Measurements from ENCODE around the gene PCNT. TPM values are rescaled to one million over a fixed set of nuclear protein-coding genes. Genes with fewer than 3 reads are reported as not detected.

The PCNT gene
- total RNA-seq, 2 experiments from 2014 or later, result 50.0 to 53.1 TPM

GRCh38 chr21:46413365-46413696 lies 89.4 kb downstream of the PCNT start:
- ChIA-PET CTCF (interaction anchor here (1.4 kb wide), 1 partner anchor 17 kb away, joined by 3 read pairs; no protein-coding TSS in a partner anchor), POLR2A (no interaction called here)

GRCh38 chr21:46414965-46415275 lies 91.0 kb downstream of the PCNT start:
- POLR2A ChIA-PET, result no interaction called here
- CTCF ChIA-PET, result no interaction called here

DNA sequence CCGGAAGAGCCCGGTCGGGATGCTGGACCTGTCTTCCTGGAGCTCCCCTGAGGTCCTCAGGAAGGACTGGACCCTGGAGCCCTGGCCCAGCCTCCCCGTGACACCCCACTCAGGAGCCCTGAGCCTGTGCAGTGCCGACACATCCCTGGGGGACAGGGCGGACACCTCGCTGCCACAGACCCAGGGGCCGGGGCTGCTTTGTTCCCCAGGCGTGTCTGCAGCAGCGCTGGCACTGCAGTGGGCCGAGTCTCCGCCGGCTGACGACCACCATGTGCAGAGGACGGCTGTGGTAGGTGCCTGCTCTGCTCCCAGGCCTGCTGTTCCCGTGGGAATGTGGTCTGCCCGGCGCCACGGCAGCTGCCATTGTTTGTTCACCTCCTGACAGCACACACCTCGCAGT lies 92.6 kb downstream of the PCNT start:
- POLR2A ChIA-PET, result no interaction called here
- CTCF ChIA-PET, result no interaction called here

DNA sequence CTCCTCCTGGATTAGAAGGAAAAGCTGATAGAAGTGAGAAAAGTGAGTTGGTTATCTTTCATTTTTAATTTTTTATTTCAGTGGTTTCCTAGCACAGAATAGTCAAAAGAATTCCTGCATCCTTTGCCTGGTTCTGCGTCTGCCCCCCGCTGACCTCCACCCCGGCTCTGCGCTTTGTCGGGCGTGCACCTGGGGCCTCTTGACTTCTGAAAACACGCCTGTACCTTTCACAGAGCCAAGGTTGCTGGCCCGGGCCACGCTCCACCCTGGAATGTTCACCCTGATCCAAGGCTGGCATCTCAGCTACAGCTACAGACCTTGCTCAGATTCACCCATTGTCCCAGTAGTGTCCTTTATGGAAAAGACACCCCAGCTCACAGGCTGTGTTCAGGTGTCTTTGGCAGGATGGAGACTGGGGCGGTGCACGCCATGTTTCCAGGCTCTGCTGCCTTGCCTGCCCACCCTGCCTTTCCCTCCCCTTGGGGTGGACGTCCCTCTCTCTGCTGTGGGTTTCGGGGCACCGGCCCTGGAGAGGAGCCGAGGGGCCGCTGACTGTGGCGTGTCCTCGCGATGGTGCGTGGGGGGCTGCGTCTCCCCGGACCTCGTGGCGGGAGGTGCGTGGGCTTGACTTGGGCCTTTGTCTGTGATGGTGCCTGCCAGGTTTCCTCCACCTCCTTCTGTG lies 94.5 kb downstream of the PCNT start:
- POLR2A ChIA-PET, result no interaction called here
- CTCF ChIA-PET, result no interaction called here

GRCh38 chr21:46420241-46421190 lies 96.6 kb downstream of the PCNT start:
- ChIA-PET CTCF (interaction anchor here (1.0 kb wide), 1 partner anchor 123 kb away, joined by 3 read pairs; no protein-coding TSS in a partner anchor), POLR2A (interaction anchor here (0.9 kb wide), 1 partner anchor 9 kb away, joined by 4 read pairs; no protein-coding TSS in a partner anchor)

- ChIA-PET POLR2A (no interaction called here), CTCF (interaction anchor here (1.0 kb wide), 1 partner anchor 124 kb away, joined by 3 read pairs; no protein-coding TSS in a partner anchor)
These were observed 97.3 kb downstream of the PCNT start for GRCh38 chr21:46421191-46421750.

DNA sequence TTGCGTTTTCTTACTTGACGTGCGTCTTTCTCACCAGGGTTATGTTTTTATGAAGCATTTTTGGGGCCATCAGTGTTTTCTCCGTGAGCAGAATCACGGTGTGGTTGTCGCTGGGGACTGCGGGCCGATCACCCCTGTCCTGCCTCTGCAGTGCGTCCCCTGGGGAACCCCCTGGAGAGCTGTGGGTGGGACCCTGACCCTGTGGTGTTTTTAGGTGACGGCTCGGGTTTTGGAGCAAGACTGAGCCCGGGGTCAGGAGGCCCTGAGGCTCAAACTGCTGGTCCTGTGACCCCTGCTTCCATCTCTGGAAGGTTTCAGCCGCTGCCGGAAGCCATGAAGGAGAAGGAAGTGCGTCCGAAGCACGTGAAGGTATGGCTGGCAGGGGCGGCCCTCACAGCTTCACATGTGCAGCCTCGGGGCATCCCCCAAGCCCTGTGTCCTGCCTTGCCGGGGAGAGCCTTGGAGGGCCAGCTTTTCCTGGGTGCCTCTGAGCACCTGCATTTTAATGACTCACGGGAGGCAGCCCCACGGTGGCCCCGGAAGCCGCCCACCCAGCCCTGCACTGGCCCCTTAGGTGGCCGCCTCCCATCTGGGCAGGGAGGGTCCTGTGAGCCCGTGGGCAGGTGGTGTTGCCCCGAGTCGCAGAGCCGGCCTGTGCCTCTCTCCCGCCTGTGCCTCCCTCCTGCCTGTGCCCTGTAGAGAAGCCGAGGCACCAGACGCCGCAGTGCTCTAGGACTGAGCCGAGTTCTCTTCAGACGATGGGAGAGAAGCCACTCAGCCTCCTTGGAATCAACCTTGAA lies 98.0 kb downstream of the PCNT start:
- CTCF ChIA-PET, result interaction anchor here (1.0 kb wide), 1 partner anchor 124 kb away, joined by 3 read pairs; no protein-coding TSS in a partner anchor

DNA sequence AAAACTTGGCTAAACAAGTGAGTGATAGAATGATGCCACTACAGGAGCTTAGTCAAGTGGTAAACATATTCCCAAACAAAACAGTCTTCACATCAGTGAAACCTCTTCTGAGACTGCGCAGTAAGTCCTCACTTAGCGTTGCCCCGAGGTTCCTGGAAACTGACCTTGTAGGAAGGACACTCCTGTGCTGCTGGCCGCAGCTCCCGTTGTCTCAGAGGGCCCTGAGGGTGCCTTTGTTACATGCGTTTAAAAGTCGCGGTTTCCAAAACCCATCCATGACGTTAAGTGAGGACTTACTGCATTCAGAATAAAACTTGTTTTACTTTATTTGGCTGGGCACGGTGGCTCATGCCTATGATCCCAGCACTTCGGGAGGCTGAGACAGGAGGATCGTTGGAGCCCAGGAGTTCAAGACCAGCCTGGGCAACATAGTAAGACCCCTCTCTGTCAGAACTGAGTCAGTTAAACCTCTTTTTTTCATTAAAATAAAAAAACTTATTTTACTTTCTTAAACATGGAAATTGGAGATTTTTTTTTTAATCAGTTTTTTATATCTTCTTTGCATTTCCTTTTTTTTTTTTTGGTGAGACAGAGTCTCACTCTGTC lies 98.8 kb downstream of the PCNT start:
- POLR2A ChIA-PET, result no interaction called here
- CTCF ChIA-PET, result no interaction called here

More for the DNA sequence above, 98.0 kb downstream of the PCNT start:
- POLR2A ChIA-PET, result no interaction called here

DNA sequence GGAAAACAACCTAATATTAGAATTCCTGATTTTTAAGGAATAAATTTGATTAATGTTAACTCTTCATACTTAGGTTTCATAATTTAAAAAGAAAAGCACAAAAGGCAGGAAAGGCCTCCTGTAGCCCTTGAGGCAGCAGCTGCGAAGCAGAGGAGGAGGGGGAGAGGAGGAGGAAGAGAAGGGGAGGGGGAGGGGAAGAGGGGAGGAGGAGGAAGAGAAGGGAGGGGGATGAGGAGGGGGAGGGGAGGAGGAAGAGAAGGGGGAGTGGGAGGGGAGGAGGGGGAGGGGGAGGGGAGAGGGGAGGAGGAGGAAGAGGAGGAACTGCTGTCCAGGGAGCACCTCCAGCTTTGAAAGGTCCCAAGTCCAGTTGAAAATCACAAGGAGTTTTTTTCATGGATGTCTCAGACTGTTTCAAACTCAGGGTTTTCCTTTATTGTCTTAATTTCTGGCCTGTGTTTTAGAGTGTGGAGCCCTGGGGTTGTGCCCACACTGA lies 99.6 kb downstream of the PCNT start:
- CTCF ChIA-PET, result interaction anchor here (0.9 to 1.3 kb wide), 2 partner anchors 79 to 280 kb away, joined by 3 to 4 read pairs; no protein-coding TSS in a partner anchor

DNA sequence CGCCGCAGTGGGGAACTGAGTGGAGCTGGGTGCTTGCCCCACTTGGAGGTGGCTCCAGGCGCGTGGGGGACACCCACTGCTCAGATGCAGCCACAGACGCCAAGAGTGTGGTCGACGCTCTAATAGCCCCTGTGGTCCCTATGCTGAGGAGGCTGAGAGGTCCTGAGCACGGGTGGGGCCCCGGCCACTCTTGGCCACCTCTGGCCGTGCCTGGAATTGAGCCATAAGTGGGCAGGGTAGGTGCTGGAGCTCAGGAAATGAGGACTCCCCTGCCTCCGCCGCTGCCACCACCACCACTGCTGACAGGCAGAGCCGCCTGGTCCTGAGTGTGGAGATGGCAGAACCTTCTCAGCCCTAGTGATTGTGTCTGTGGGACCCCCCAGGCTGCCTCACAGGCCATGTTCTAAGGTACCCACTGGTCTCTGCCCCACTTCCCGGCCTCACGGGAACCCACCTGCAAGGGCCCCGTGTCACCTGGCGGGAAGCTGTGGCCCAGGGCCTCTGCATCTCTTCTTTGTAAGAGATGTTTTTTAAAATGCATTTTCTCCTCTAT lies 100.2 kb downstream of the PCNT start:
- CTCF ChIA-PET, result interaction anchor here (0.9 to 1.3 kb wide), 2 partner anchors 80 to 281 kb away, joined by 3 to 4 read pairs; no protein-coding TSS in a partner anchor
- POLR2A ChIA-PET, result interaction anchor here (2.3 kb wide), 1 partner anchor 34 kb away, joined by 13 read pairs; the partner anchor contains the start of gene DIP2A

More for the DNA sequence above, 99.6 kb downstream of the PCNT start:
- POLR2A ChIA-PET, result no interaction called here

- ChIA-PET CTCF (interaction anchor here (0.7 to 1.3 kb wide), 2 partner anchors 11 to 281 kb away, joined by 3 read pairs; no protein-coding TSS in a partner anchor), POLR2A (interaction anchor here (2.3 kb wide), 1 partner anchor 33 kb away, joined by 13 read pairs; the partner anchor contains the start of gene DIP2A)
These were observed 100.7 kb downstream of the PCNT start for GRCh38 chr21:46424621-46425020.

DNA sequence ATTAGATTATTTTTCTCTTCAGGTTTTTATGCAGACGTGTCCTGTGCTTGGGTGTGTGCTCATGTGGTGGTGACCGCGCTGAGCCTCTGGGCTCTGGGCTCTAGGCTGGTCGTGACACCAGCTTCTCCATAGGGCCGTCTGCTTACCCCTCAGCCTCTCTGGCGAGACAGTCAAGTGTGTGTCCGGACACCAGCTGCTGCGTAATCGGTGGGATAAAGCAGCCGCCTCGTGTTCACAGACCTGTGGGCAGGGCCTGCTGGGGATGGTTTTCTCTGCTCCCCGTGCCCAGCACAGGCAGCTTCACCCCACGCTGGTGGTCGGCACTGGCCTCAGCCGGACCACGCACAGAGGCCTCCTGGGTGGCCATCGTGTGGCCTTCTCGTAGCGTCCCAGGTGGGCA lies 101.1 kb downstream of the PCNT start:
- CTCF ChIA-PET, result interaction anchor here (0.7 to 1.3 kb wide), 4 partner anchors 10 to 282 kb away, joined by 3 to 4 read pairs (median 4); no protein-coding TSS in a partner anchor
- POLR2A ChIA-PET, result interaction anchor here (2.3 kb wide), 1 partner anchor 33 kb away, joined by 13 read pairs; the partner anchor contains the start of gene DIP2A

DNA sequence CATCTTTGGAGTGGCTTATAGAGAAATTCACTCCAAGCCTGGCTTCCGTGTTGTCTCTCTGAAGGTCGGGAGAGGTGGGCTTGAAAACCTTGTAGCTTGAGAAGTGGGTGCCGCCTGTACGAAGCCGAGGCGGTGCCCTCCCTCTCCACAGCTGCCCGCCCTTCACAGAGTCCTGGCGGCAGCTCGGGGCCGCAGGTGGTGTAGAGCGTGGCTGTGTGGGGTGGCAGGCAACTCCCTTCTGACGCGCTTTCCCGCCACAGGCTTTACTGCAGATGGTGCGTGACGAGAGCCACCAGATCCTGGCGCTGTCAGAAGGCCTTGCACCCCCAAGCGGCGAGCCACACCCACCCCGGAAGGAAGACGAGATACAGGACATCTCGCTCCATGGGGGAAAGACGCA lies 101.6 kb downstream of the PCNT start:
- POLR2A ChIA-PET, result interaction anchor here (0.6 to 2.3 kb wide), 2 partner anchors 32 to 62 kb away, joined by 8 to 13 read pairs; partner anchors contain the start of gene DIP2A
- CTCF ChIA-PET, result interaction anchor here (0.7 to 1.1 kb wide), 3 partner anchors 10 to 134 kb away, joined by 3 to 4 read pairs (median 4); no protein-coding TSS in a partner anchor

DNA sequence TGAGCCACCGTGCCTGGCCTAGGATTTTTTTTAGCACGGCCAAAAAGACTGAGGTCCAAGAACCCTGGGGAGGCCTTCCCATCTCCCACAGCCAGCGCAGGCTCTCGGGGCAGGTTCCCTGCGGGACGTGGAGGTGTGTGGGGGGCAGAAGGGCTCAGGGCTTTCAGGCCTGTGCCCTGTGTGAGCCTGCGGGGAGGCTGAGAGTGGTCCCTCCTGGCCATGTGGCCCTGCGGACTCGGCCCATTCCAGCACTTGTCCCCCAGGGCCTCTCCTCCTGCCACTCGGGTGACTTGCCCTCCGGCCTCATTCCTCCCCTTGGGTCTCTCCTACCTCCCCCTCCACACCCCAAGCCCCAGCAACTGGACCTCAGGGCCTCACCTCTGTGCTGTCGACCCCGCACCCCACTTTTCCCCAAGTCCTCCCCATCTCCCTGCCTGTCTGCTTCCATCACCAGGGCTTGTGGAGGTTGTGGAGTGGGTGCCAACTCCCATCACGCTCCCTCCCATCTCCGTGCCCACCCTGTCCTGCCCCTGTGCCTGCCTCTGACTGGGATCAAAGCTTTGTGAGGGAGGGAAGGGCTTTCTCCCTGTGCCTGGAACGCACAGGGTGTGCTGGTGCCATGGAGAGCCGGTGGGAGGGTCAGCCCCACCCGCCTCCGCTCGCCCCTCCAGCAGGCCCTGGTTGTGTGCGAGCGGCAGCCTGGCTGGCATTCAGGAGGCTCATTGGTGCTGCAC lies 102.5 kb downstream of the PCNT start:
- ChIA-PET CTCF (interaction anchor here (1.1 kb wide), 1 partner anchor 15 kb away, joined by 4 read pairs; no protein-coding TSS in a partner anchor), POLR2A (interaction anchor here (0.6 to 2.3 kb wide), 3 partner anchors 31 to 282 kb away, joined by 3 to 13 read pairs (median 3); partner anchors contain the start of genes DIP2A and PRMT2)

DNA sequence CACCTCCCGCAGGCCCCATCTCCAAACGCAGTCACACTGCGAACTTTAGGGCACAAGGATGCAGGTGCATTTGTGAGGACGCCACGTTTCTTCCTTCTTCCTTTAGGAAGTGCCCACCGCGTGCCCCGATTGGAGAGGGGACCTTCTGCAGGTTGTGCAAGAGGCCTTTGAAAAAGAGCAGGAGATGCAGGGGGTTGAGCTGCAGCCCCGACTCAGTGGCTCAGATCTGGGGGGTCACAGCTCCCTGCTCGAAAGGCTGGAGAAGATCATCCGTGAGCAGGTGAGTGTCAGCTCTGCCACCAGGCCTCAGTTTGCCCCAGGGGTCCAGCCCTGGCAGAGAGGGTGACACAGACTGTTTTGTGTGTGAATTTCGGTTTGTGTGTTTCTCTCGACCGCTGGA lies 103.6 kb downstream of the PCNT start:
- CTCF ChIA-PET, result no interaction called here
- POLR2A ChIA-PET, result no interaction called here

GRCh38 chr21:46428286-46428685 lies 104.3 kb downstream of the PCNT start:
- POLR2A ChIA-PET, result no interaction called here

DNA sequence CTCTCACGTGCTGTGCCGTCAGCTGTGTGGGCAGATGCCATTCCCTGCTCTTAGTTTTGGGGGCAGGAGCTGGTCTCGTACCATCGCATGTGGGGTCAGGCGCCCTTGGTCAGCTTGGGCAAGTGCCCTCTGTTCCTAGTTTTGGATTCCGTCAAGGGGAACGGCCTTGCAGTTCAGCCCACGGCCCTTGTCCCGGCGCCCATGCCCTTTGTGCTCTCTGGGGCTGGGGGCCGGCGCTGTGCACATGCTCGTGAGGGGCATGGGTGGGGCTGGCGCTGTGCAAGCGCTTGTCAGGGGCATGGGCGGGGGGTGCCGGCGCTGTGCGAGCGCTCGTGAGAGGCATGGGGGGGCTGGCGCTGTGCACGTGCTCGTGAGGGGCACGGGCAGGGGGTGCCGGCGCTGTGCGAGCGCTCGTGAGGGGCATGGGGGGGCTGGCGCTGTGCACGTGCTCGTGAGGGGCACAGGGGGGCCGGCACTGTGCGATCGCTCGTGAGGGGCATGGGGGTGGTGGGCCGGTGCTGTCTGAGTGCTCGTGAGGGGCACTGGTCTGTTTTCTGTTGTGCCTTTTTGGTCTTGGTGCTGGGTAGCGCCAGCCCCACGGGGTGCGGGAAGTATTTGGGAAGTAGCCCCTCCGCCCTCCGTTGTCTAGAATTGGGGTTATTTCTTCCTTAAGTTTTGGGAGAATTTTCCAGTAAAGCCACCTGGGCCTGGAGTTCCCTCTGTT lies 105.2 kb downstream of the PCNT start:
- ChIA-PET POLR2A (no interaction called here), CTCF (no interaction called here)

More at GRCh38 chr21:46428286-46428685, 104.3 kb downstream of the PCNT start:
- CTCF ChIA-PET, result no interaction called here
